HL-60 (cell line): Measurements from ENCODE around the gene GRIP2.

Experiments used
- CTCF ChIP-seq: IDR thresholded peaks from one replicate; pipeline ENCODE4 v1.5.1; 2011; ENCODE audit warnings: low read length, control low read depth, inconsistent platforms; ENCODE audit not compliant: insufficient read depth
- GABPA ChIP-seq: IDR thresholded peaks from 2 replicates; pipeline ENCODE4 v1.6.1; 2012; ENCODE audit warnings: low read depth

- TF ChIP-seq CTCF (no peak), GABPA (no peak)
Observed at GRCh38 chr3:14564741-14565140, 24.6 kb upstream of the GRIP2 start.
